Left lung (tissue), 10 donors: ENCODE measurements around the gene TAPT1. TPM values are rescaled to one million over a fixed set of nuclear protein-coding genes. Genes with fewer than 3 reads are reported as not detected.
"Not testable (repeated sequence)": the region's sequence is repeated elsewhere in the genome, so short reads cannot be mapped to it uniquely, and the experiment has no call there.

ENCODE experiments used
- ATAC-seq: fragments of 200-7000 bp; cut with Tn5 transposase; one replicate; pipeline ENCODE4 v1.9.1; 2020; ENCODE audit warnings: moderate library complexity
- DNase-seq, 4 donors: peaks; one replicate each; pipeline ENCODE4 v3.0.0-alpha.2; 2013 to 2020
- H3K27ac ChIP-seq, 2 donors: fragments of 200-600 bp; sonication (generic) in 1 of 2; one replicate each; pipeline versions ENCODE4 v1.5.0 to v1.8.0; 2020 to 2021
- H3K27me3 ChIP-seq, 2 donors: fragments of 200-600 bp; sonication (generic) in 1 of 2; one replicate each; pipeline versions ENCODE4 v1.5.0 to v1.8.0; 2020 to 2021
- H3K36me3 ChIP-seq, 2 donors: fragments of 200-600 bp; sonication (generic) in 1 of 2; one replicate each; pipeline versions ENCODE4 v1.5.0 to v1.8.0; 2020 to 2021
- H3K4me1 ChIP-seq, 2 donors: fragments of 200-600 bp; one replicate each; pipeline ENCODE4 v1.8.0; 2021
- H3K4me3 ChIP-seq, 2 donors: fragments of 200-600 bp; sonication (generic) in 1 of 2; one replicate each; pipeline versions ENCODE4 v1.5.0 to v1.8.0; 2020 to 2021; ENCODE audit warnings: mild to moderate bottlenecking in 1 of 2
- H3K9me3 ChIP-seq, 2 donors: fragments of 200-600 bp; sonication (generic) in 1 of 2; one replicate each; pipeline versions ENCODE4 v1.5.0 to v1.8.0; 2020 to 2021
- intact Hi-C, 2 donors: fragments of 100-400 bp; cut with DNase I; formaldehyde crosslinking; loops; one replicate each; pipeline versions ENCODE4 v1.11.2 to v1.14.2; 2022
- polyA plus RNA-seq, 6 donors: library from polyadenylated mRNA; unstranded; fragments of 120-200 nt; gene quantifications; one replicate each; pipeline ENCODE4 v1.2.1, GENCODE V29; 2013; ENCODE audit not compliant: insufficient read length in 6 of 6
- total RNA-seq, 2 donors: library from RNA; stranded (reverse); fragmentation: NEBNext Ultra II Directional; extraction: Animal tissue kit (Norgen Biotek cat#: 25700); gene quantifications; one replicate each; pipeline ENCODE4 v1.2.1, GENCODE V29; 2021
- TF ChIP-seq, protein P1 (sequence below), 2 donors: fragments of 200-600 bp; sonication (generic) in 1 of 2; IDR thresholded peaks; one replicate each; pipeline versions ENCODE4 v1.5.0 to v1.8.0; 2021; ENCODE audit warnings: antibody characterized with exemption in 2 of 2
- donor health status: DM: no; HTN: yes; CAD: no.
- donor health status: DM: no; HTN: no; CAD: no.

The TAPT1 gene
- total and polyA plus RNA-seq, 8 donors, result 42.9 to 65.8 (median 52.2) TPM

GRCh38 chr4:16150716-16151115, 75.6 kb downstream of the TAPT1 start:
- H3K4me1 ChIP-seq, result no peaks in the 10 kb centered on the region
- peaks cover 0 to 5% of the 10 kb centered on the region in 2 donors for H3K9me3 ChIP-seq
- intact Hi-C loops, result no loop called here

GRCh38 chr4:16144913-16145312, 81.4 kb downstream of the TAPT1 start:
- H3K4me1 ChIP-seq, ATAC-seq, H3K36me3 ChIP-seq, H3K27me3 ChIP-seq, DNase-seq, H3K27ac ChIP-seq, intact Hi-C loops, H3K4me3 ChIP-seq: not testable (repeated sequence)
- H3K9me3 ChIP-seq, result peaks cover 0 to 25% of the 10 kb centered on the region in 2 donors

More at GRCh38 chr4:16150716-16151115, 75.6 kb downstream of the TAPT1 start:
- TF ChIP-seq, protein P1, sequence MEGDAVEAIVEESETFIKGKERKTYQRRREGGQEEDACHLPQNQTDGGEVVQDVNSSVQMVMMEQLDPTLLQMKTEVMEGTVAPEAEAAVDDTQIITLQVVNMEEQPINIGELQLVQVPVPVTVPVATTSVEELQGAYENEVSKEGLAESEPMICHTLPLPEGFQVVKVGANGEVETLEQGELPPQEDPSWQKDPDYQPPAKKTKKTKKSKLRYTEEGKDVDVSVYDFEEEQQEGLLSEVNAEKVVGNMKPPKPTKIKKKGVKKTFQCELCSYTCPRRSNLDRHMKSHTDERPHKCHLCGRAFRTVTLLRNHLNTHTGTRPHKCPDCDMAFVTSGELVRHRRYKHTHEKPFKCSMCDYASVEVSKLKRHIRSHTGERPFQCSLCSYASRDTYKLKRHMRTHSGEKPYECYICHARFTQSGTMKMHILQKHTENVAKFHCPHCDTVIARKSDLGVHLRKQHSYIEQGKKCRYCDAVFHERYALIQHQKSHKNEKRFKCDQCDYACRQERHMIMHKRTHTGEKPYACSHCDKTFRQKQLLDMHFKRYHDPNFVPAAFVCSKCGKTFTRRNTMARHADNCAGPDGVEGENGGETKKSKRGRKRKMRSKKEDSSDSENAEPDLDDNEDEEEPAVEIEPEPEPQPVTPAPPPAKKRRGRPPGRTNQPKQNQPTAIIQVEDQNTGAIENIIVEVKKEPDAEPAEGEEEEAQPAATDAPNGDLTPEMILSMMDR (IDR thresholded peaks at IDR 0.05), result no peak
- H3K27me3 ChIP-seq, result no peaks in the 10 kb centered on the region
- no peak for DNase-seq
- H3K27ac ChIP-seq, result no peak overlapping the region
- no peak overlapping the region for H3K4me3 ChIP-seq
- no peaks in the 10 kb centered on the region for H3K36me3 ChIP-seq
- no peak for ATAC-seq

DNA sequence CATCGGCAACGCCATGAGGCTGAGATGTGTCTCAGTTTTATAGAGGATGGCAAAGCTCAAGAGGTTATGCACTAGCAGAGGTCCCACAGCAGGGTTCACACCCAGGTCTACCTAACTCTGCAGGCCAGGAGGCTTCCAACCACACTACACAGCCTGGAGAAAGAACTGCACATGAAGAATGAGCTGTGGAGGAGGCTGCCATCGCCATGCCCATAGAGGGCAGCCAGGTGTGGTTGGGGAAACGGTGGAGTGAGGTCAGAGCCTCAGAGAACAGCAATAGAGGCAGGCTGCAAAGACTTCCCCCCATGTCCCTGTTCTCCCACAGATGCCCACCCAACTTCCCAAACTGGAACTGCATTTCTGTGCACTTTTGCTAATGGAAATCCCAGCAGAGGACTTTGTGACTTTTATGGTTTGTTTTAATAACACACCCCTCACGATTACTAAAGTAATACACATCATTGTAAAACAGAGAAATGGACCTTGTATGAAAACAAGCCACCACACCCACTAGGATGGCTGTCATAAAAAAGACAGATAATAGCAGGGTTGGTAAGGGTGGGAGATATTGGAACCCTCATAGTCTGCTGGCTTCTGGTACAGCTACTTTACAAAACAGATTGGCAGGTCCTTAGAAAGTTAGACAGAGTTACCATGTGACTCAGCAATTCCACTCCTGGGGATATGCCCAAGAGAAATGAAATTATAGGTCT, 83.5 kb downstream of the TAPT1 start:
- TF ChIP-seq, protein P1 (IDR thresholded peaks at IDR 0.05), result no peak
- H3K9me3 ChIP-seq, result peaks cover 0 to 25% of the 10 kb centered on the region in 2 donors
- no peak for ATAC-seq
- no peak for DNase-seq
- H3K4me3 ChIP-seq, result no peak overlapping the region
- intact Hi-C loops, result no loop called here
- no peaks in the 10 kb centered on the region for H3K27me3 ChIP-seq
- no peaks in the 10 kb centered on the region for H3K4me1 ChIP-seq
- H3K27ac ChIP-seq, result no peak overlapping the region
- no peaks in the 10 kb centered on the region for H3K36me3 ChIP-seq

DNA sequence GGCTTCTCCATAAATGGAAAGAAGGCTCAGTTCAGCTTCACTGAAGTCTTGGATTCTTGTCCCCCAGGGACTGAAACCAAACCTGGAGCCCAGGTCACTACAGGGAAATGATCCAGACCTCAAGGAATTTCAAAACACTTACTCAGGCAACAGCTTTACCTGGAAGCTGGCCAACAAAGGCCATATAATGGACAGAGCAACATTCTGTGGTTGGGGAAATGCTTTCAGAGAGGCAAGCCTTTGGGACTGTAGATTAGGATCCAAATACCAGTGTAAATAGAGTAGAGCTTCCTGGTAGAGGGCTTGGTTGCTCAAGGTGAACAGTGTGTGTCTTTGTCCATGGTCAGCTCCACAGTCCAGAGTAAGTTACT, 85.4 kb downstream of the TAPT1 start:
- Histone ChIP-seq H3K36me3 (no peaks in the 10 kb centered on the region), H3K4me1 (no peaks in the 10 kb centered on the region), H3K27ac (no peak overlapping the region), H3K27me3 (no peaks in the 10 kb centered on the region), H3K9me3 (peaks cover 0 to 22% of the 10 kb centered on the region in 2 donors), H3K4me3 (no peak overlapping the region)
- DNase-seq, result peak in 1 of 4 donors; percentile 33
- peak; percentile 89 for ATAC-seq
- intact Hi-C loops, result no loop called here
- TF ChIP-seq, protein P1 (IDR thresholded peaks at IDR 0.05), result no peak

DNA sequence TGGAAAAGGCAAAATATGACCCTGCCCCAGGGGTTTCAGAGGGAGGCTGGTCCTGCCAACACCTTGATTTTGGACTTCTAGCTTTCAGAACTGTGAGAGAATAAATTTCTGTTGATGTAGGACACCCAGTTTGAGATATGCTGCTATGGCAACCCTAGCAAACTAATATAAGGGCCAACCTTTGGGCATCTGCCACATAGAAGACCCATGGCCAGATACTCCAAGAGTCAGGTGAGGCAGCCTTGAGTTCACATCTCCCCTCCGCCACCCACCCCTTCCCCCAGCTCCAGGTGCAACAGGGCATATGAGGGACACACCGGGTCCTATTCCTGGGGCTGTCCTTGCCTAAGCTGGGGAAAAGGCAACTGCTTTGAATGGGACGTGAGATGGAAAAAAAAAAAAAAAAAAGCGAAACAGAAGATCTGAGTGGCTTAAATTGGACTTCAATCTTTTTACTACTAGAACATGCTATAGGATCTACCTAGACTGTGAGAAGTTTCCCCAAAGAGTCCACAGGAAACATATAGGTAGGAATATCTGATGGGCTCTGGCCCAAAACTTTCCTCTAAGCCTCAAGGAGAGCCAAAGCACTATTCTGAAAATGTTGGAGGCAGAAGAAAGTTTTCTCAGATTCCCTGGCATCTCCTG, 85.9 kb downstream of the TAPT1 start:
- no peaks in the 10 kb centered on the region for H3K36me3 ChIP-seq
- TF ChIP-seq, protein P1 (IDR thresholded peaks at IDR 0.05), result no peak
- no peak overlapping the region for H3K27ac ChIP-seq
- ATAC-seq (no peak), DNase-seq (no peak)
- no peaks in the 10 kb centered on the region for H3K4me1 ChIP-seq
- H3K27me3 ChIP-seq, result no peaks in the 10 kb centered on the region
- intact Hi-C loops, result no loop called here
- H3K4me3 ChIP-seq, result no peak overlapping the region
- H3K9me3 ChIP-seq, result peaks cover 0 to 20% of the 10 kb centered on the region in 2 donors
